HG03469 (cell line): ENCODE data around the gene MAN2C1.
"Not testable (repeated sequence)": the region's sequence is repeated elsewhere in the genome, so short reads cannot be mapped to it uniquely, and the experiment has no call there.

Source experiments
- ATAC-seq: cut with Tn5 transposase; IDR thresholded peaks from one replicate; pipeline ENCODE4 v1.9.1; 2021; ENCODE audit warnings: mild to moderate bottlenecking, moderate library complexity, moderate number of reproducible peaks; ENCODE audit not compliant: unreplicated experiment

Gene MAN2C1

GRCh38 chr15:75367913-75368688 lies at the start of gene MAN2C1:
TSS of gene MAN2C1 (minus strand) at chr15:75368607. CDS start at chr15:75368583, 24 bp downstream.
- ATAC-seq: peak; percentile 67

- no peak for ATAC-seq
Observed at GRCh38 chr15:75416584-75416983, 48.2 kb upstream of the MAN2C1 start.

GRCh38 chr15:75410196-75410595 lies 41.8 kb upstream of the MAN2C1 start:
- no peak for ATAC-seq

GRCh38 chr15:75407083-75407482 lies 38.7 kb upstream of the MAN2C1 start:
- no peak for ATAC-seq

- no peak for ATAC-seq
Observed at GRCh38 chr15:75403892-75404291, 35.5 kb upstream of the MAN2C1 start.

GRCh38 chr15:75397494-75397893 lies 29.1 kb upstream of the MAN2C1 start:
- no peak for ATAC-seq

- ATAC-seq: no peak
Observed at GRCh38 chr15:75389791-75390382, 21.5 kb upstream of the MAN2C1 start.

- not testable (repeated sequence) for ATAC-seq
Observed at GRCh38 chr15:75383986-75384385, 15.6 kb upstream of the MAN2C1 start.

- ATAC-seq: no peak
Observed at GRCh38 chr15:75380773-75381172, 12.4 kb upstream of the MAN2C1 start.

GRCh38 chr15:75371901-75372688 lies 3.7 kb upstream of the MAN2C1 start:
- no peak for ATAC-seq

- no peak for ATAC-seq
Observed at GRCh38 chr15:75371486-75371885, 3.1 kb upstream of the MAN2C1 start.

GRCh38 chr15:75369897-75370581 lies 1.6 kb upstream of the MAN2C1 start:
- ATAC-seq: no peak

- ATAC-seq: no peak
Observed at GRCh38 chr15:75368689-75369239, 357 bp upstream of the MAN2C1 start.

- ATAC-seq: no peak
Observed at GRCh38 chr15:75367406-75367912, 948 bp downstream of the MAN2C1 start.

GRCh38 chr15:75367006-75367405 lies 1.4 kb downstream of the MAN2C1 start:
- ATAC-seq: no peak

GRCh38 chr15:75366163-75366562 lies 2.2 kb downstream of the MAN2C1 start:
- ATAC-seq: no peak

GRCh38 chr15:75364881-75365280 lies 3.5 kb downstream of the MAN2C1 start:
- no peak for ATAC-seq

GRCh38 chr15:75363786-75364185 lies 4.6 kb downstream of the MAN2C1 start:
- ATAC-seq: no peak

GRCh38 chr15:75362642-75363249 lies 5.7 kb downstream of the MAN2C1 start:
- no peak for ATAC-seq

- no peak for ATAC-seq
Observed at GRCh38 chr15:75361989-75362641, 6.3 kb downstream of the MAN2C1 start.
